ENCODE results near the gene PTK6. TPM values are rescaled to one million over a fixed set of nuclear protein-coding genes. Genes with fewer than 3 reads are reported as not detected.
A peak's percentile ranks its signal among the peaks of the same experiment; 100 is the strongest.

Gene PTK6
- total and polyA plus RNA-seq, 2 of the 13 experiments (the other 11 are each of a cell fraction or from before 2014, with no cell fraction given): 0.08 TPM; not detected in 1

DNA sequence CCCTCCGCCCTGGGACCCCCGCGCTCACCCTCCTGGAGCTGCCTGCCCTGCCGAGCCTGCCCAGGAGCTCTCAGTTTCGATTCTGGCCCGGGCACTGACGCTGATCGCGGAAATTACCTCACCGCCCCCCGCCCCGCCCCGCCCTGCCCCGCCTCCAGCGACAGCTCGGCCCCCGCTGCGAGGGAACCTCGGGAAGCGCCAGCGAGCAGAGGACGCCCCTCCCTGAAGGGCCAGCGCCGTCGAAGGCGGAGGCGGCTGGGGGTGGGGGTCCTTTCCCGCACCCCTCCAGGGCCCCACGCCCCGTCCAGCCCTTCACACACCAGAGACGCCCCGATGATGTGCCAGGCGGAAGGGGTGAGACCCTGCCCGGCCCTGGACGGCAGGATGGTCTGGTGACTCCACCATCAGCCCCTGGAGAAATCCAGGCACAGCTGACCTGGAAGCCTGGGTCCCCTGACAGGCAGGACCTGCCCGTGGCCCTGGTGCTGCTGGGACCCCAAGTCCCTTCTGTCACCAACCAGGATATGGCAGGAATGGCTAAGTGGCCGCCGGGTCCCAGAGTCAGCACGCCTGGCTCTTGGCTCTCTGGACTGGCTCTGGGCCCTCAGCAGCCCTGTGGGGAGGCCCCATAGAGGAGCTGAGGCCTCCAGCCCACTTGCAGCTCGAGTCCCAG, 37.1 kb upstream of the PTK6 start, which contains the start of gene HELZ2 (continued):
- TF ChIP-seq, protein P1, sequence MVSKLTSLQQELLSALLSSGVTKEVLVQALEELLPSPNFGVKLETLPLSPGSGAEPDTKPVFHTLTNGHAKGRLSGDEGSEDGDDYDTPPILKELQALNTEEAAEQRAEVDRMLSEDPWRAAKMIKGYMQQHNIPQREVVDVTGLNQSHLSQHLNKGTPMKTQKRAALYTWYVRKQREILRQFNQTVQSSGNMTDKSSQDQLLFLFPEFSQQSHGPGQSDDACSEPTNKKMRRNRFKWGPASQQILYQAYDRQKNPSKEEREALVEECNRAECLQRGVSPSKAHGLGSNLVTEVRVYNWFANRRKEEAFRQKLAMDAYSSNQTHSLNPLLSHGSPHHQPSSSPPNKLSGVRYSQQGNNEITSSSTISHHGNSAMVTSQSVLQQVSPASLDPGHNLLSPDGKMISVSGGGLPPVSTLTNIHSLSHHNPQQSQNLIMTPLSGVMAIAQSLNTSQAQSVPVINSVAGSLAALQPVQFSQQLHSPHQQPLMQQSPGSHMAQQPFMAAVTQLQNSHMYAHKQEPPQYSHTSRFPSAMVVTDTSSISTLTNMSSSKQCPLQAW (CRISPR knock-in tag; IDR thresholded peaks at IDR 0.05): peak; percentile 61; the same call in 1 of the 2 replicates
- TF ChIP-seq, protein P2, sequence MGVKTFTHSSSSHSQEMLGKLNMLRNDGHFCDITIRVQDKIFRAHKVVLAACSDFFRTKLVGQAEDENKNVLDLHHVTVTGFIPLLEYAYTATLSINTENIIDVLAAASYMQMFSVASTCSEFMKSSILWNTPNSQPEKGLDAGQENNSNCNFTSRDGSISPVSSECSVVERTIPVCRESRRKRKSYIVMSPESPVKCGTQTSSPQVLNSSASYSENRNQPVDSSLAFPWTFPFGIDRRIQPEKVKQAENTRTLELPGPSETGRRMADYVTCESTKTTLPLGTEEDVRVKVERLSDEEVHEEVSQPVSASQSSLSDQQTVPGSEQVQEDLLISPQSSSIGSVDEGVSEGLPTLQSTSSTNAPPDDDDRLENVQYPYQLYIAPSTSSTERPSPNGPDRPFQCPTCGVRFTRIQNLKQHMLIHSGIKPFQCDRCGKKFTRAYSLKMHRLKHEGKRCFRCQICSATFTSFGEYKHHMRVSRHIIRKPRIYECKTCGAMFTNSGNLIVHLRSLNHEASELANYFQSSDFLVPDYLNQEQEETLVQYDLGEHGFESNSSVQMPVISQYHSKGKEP (CRISPR knock-in tag; IDR thresholded peaks at IDR 0.05): 0 out of 2 replicates have a peak, but pooled peaks have one; percentile 25
- TF ChIP-seq NFE2L2 (IDR thresholded peaks at IDR 0.05; ENCODE audit: low read length): no peak
- TF ChIP-seq, protein P3, sequence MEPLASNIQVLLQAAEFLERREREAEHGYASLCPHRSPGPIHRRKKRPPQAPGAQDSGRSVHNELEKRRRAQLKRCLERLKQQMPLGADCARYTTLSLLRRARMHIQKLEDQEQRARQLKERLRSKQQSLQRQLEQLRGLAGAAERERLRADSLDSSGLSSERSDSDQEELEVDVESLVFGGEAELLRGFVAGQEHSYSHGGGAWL (CRISPR knock-in tag; IDR thresholded peaks at IDR 0.05): peak; percentile 82
- TF ChIP-seq CBX2 (IDR thresholded peaks at IDR 0.05; ENCODE audit: low read depth, low read length): no peak
- TF ChIP-seq CBX2 (CRISPR knock-in tag; IDR thresholded peaks at IDR 0.05; ENCODE audit: low read depth): no peak
- TF ChIP-seq, protein P4, sequence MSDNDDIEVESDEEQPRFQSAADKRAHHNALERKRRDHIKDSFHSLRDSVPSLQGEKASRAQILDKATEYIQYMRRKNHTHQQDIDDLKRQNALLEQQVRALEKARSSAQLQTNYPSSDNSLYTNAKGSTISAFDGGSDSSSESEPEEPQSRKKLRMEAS (IDR thresholded peaks at IDR 0.05): peak; percentile 55
- 0 out of 2 replicates have a peak, but pooled peaks have one; percentile 46 for TF ChIP-seq HIVEP1 (CRISPR knock-in tag; IDR thresholded peaks at IDR 0.05)
- no peak for TF ChIP-seq BHLHE40 (IDR thresholded peaks at IDR 0.05; ENCODE audit: low read length)
- TF ChIP-seq, protein P5, sequence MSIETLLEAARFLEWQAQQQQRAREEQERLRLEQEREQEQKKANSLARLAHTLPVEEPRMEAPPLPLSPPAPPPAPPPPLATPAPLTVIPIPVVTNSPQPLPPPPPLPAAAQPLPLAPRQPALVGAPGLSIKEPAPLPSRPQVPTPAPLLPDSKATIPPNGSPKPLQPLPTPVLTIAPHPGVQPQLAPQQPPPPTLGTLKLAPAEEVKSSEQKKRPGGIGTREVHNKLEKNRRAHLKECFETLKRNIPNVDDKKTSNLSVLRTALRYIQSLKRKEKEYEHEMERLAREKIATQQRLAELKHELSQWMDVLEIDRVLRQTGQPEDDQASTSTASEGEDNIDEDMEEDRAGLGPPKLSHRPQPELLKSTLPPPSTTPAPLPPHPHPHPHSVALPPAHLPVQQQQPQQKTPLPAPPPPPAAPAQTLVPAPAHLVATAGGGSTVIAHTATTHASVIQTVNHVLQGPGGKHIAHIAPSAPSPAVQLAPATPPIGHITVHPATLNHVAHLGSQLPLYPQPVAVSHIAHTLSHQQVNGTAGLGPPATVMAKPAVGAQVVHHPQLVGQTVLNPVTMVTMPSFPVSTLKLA (IDR thresholded peaks at IDR 0.05): no peak
- TF ChIP-seq, protein P6, sequence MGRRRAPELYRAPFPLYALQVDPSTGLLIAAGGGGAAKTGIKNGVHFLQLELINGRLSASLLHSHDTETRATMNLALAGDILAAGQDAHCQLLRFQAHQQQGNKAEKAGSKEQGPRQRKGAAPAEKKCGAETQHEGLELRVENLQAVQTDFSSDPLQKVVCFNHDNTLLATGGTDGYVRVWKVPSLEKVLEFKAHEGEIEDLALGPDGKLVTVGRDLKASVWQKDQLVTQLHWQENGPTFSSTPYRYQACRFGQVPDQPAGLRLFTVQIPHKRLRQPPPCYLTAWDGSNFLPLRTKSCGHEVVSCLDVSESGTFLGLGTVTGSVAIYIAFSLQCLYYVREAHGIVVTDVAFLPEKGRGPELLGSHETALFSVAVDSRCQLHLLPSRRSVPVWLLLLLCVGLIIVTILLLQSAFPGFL (CRISPR knock-in tag; IDR thresholded peaks at IDR 0.05): 0 out of 2 replicates have a peak, but pooled peaks have one; percentile 64
- TF ChIP-seq KMT2A (CRISPR knock-in tag; IDR thresholded peaks at IDR 0.05): peak; percentile 12; the same call in 1 of the 2 replicates
- 0 out of 2 replicates have a peak, but pooled peaks have one; percentile 28 for TF ChIP-seq RXRB (CRISPR knock-in tag; IDR thresholded peaks at IDR 0.05; ENCODE audit: borderline replicate concordance)
- peak; percentile 33; the same call in 1 of the 2 replicates for TF ChIP-seq KDM3A (CRISPR knock-in tag; IDR thresholded peaks at IDR 0.05; ENCODE audit: low read depth)
- TF ChIP-seq, protein P7, sequence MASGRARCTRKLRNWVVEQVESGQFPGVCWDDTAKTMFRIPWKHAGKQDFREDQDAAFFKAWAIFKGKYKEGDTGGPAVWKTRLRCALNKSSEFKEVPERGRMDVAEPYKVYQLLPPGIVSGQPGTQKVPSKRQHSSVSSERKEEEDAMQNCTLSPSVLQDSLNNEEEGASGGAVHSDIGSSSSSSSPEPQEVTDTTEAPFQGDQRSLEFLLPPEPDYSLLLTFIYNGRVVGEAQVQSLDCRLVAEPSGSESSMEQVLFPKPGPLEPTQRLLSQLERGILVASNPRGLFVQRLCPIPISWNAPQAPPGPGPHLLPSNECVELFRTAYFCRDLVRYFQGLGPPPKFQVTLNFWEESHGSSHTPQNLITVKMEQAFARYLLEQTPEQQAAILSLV (CRISPR knock-in tag; IDR thresholded peaks at IDR 0.05; ENCODE audit: borderline replicate concordance): peak; percentile 87
- peak; percentile 34; the same call in 1 of the 2 replicates for TF ChIP-seq ZNF547 (CRISPR knock-in tag; IDR thresholded peaks at IDR 0.05)
- TF ChIP-seq, protein P8, sequence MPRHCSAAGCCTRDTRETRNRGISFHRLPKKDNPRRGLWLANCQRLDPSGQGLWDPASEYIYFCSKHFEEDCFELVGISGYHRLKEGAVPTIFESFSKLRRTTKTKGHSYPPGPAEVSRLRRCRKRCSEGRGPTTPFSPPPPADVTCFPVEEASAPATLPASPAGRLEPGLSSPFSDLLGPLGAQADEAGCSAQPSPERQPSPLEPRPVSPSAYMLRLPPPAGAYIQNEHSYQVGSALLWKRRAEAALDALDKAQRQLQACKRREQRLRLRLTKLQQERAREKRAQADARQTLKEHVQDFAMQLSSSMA (CRISPR knock-in tag; IDR thresholded peaks at IDR 0.05): no peak; the same call in 1 of the 2 replicates
- TF ChIP-seq BCL6 (CRISPR knock-in tag; IDR thresholded peaks at IDR 0.05): peak; percentile 41; the same call in 1 of the 2 replicates
- TF ChIP-seq ZNF572 (CRISPR knock-in tag; IDR thresholded peaks at IDR 0.05): peak; percentile 86
- no peak for TF ChIP-seq NAIF1 (CRISPR knock-in tag; IDR thresholded peaks at IDR 0.05; ENCODE audit: borderline replicate concordance)
- peak; percentile 80; the same call in 1 of the 2 replicates for TF ChIP-seq GABPB1 (CRISPR knock-in tag; IDR thresholded peaks at IDR 0.05)

Data from HepG2 (cell line).